Aorta (tissue), 5 donors: Measurements from ENCODE around the gene FAM24A. TPM values are rescaled to one million over a fixed set of nuclear protein-coding genes. Genes with fewer than 3 reads are reported as not detected.

ENCODE experiments used
- ATAC-seq: fragments of 200-7000 bp; cut with Tn5 transposase; one replicate; pipeline ENCODE4 v1.9.1; 2022; ENCODE audit warnings: moderate library complexity; ENCODE audit not compliant: low FRiP score
- DNase-seq, 2 donors: peaks; one replicate each; pipeline ENCODE4 v3.0.0-alpha.2; 2020
- H3K27ac ChIP-seq, 2 donors: one replicate each; pipeline ENCODE4 v1.5.1; 2013; ENCODE audit warnings: low read length in 2 of 2, mild to moderate bottlenecking in 2 of 2, moderate library complexity in 2 of 2, control low read depth in 1 of 2, inconsistent platforms in 1 of 2, low read depth in 1 of 2
- H3K27me3 ChIP-seq, 2 donors: one replicate each; pipeline ENCODE4 v1.6.1; 2013; ENCODE audit warnings: control low read depth in 1 of 2, low read length in 1 of 2, mild to moderate bottlenecking in 1 of 2, moderate library complexity in 1 of 2; ENCODE audit not compliant: insufficient read depth in 2 of 2, control insufficient read depth in 1 of 2
- H3K36me3 ChIP-seq, 2 donors: one replicate each; pipeline ENCODE4 v1.6.1; 2013; ENCODE audit warnings: control low read depth in 1 of 2, low read length in 1 of 2, mild to moderate bottlenecking in 1 of 2; ENCODE audit not compliant: insufficient read depth in 2 of 2, control insufficient read depth in 1 of 2
- H3K4me1 ChIP-seq, 2 donors: one replicate each; pipeline ENCODE4 v1.6.1; 2013; ENCODE audit warnings: low read length in 2 of 2, control low read depth in 1 of 2, mild to moderate bottlenecking in 1 of 2, moderate library complexity in 1 of 2; ENCODE audit not compliant: insufficient read depth in 2 of 2, control insufficient read depth in 1 of 2
- H3K4me3 ChIP-seq, 2 donors: one replicate each; pipeline ENCODE4 v1.5.1; 2013; ENCODE audit warnings: low read length in 2 of 2, control low read depth in 1 of 2, mild to moderate bottlenecking in 1 of 2
- H3K9me3 ChIP-seq: one replicate; pipeline ENCODE4 v1.6.1; 2013; ENCODE audit warnings: mild to moderate bottlenecking, low read length; ENCODE audit not compliant: control insufficient read depth
- WGBS, 2 donors: extraction: QIAGEN DNeasy Blood & Tissue Kit; methylation state at CpG; one replicate each; pipeline ENCODE4 v1.1.7; 2013; 5-methylcytosine and 5-hydroxymethylcytosine counted together
- intact Hi-C, 2 donors: fragments of 100-400 bp; cut with DNase I; formaldehyde crosslinking; loops; one replicate each; pipeline versions ENCODE4 v1.14.2 to v1.15.0; 2022
- polyA plus RNA-seq, 2 donors: library from polyadenylated mRNA; stranded (reverse); fragments of 200-250 nt; gene quantifications; one replicate each; pipeline ENCODE4 v1.2.3, GENCODE V29; 2013
- total RNA-seq, 2 donors: library from RNA; stranded (reverse); fragmentation: NEBNext Ultra II Directional; extraction: Animal tissue kit (Norgen Biotek cat#: 25700); gene quantifications; one replicate each; pipeline ENCODE4 v1.2.1, GENCODE V29; 2021
- donor health status: healthy with polysubstance abuse.
- donor health status: Bipolar disorder and iron deficiency.
- donor health status: DM: no; HTN: no; CAD: no.
- donor health status: DM: no; HTN: no; CAD: no.
- donor health status: DM: yes; HTN: yes; CAD: no.

Gene FAM24A
- total and polyA plus RNA-seq, 4 donors, result not detected

GRCh38 chr10:122953902-122954730 lies 43.7 kb downstream of the FAM24A start, which contains the start of gene C10orf88:
C10orf88 (minus strand) TSS chr10:122954227; CDS start chr10:122954178, 49 bp downstream.
- Histone ChIP-seq H3K27ac (peak within 1 kb of the TSS in 1 of 2 donors; percentile 9), H3K9me3 (no peaks in the 10 kb centered on the region), H3K27me3 (no peaks in the 10 kb centered on the region), H3K4me1 (no peaks in the 10 kb centered on the region), H3K36me3 (no peaks in the 10 kb centered on the region), H3K4me3 (peak within 1 kb of the TSS; percentile 73 to 77)
- ATAC-seq (peak; percentile 99), DNase-seq (peak; percentile 99)
- intact Hi-C loops, result loop anchor here in 1 of 2 donors (5.0 kb wide), 1 partner anchor 198 kb away; the partner anchor contains the start of gene BUB3
- 3 to 4% methylated on average over 75 to 77 of the region's 77 CpGs for WGBS, 2 donors

- Histone ChIP-seq H3K4me1 (no peaks in the 10 kb centered on the region), H3K9me3 (no peaks in the 10 kb centered on the region), H3K4me3 (no peak overlapping the region), H3K27ac (no peak overlapping the region), H3K36me3 (no peaks in the 10 kb centered on the region), H3K27me3 (no peaks in the 10 kb centered on the region)
- WGBS, 2 donors, result 63 to 64% methylated on average over 13 of the region's 13 CpGs
- DNase-seq (no peak), ATAC-seq (no peak)
- intact Hi-C loops, result loop anchor here in 1 of 2 donors (5.0 kb wide), 1 partner anchor 198 kb away; the partner anchor contains the start of gene BUB3
Measured at GRCh38 chr10:122954731-122955050, 44.3 kb downstream of the FAM24A start.

GRCh38 chr10:122955892-122956291 lies 45.5 kb downstream of the FAM24A start:
- Histone ChIP-seq H3K36me3 (no peaks in the 10 kb centered on the region), H3K4me1 (no peaks in the 10 kb centered on the region), H3K27me3 (no peaks in the 10 kb centered on the region), H3K9me3 (peaks cover under 1% of the 10 kb centered on the region), H3K27ac (no peak overlapping the region), H3K4me3 (no peak overlapping the region)
- 89 to 96% methylated on average over 1 of the region's 1 CpG for WGBS, 2 donors
- ATAC-seq, result no peak
- intact Hi-C loops, result no loop called here
- no peak for DNase-seq

- Histone ChIP-seq H3K9me3 (peaks cover 4% of the 10 kb centered on the region), H3K27ac (no peak overlapping the region), H3K4me3 (no peak overlapping the region), H3K36me3 (no peaks in the 10 kb centered on the region), H3K27me3 (no peaks in the 10 kb centered on the region), H3K4me1 (no peaks in the 10 kb centered on the region)
- 74 to 76% methylated on average over 5 of the region's 5 CpGs for WGBS, 2 donors
- no peak for DNase-seq
- intact Hi-C loops, result no loop called here
- ATAC-seq, result no peak
Measured at GRCh38 chr10:122957474-122957873, 47.1 kb downstream of the FAM24A start.

- Histone ChIP-seq H3K36me3 (no peaks in the 10 kb centered on the region), H3K4me1 (no peaks in the 10 kb centered on the region), H3K27me3 (no peaks in the 10 kb centered on the region), H3K4me3 (no peak overlapping the region), H3K27ac (no peak overlapping the region), H3K9me3 (peaks cover 5% of the 10 kb centered on the region)
- DNase-seq (no peak), ATAC-seq (no peak)
- WGBS, 2 donors, result 72 to 79% methylated on average over 3 of the region's 3 CpGs
- intact Hi-C loops, result no loop called here
Measured at GRCh38 chr10:122962405-122962804, 52.0 kb downstream of the FAM24A start.

Other genes starting within 250 kb of the FAM24A start
- gene C10orf120, start 210.8 kb upstream of the FAM24A start, total RNA-seq, result not detected
- gene C10orf120, start 210.8 kb upstream of the FAM24A start, polyA plus RNA-seq, result not detected
- 1 to 10 TPM in 1 of 2 donors, under 1 TPM in 1; 0.58 to 1.1 TPM for gene CUZD1, start 64.8 kb upstream of the FAM24A start, total RNA-seq
- gene CUZD1, start 64.8 kb upstream of the FAM24A start, polyA plus RNA-seq, result 1 to 10 TPM; 1.5 to 3.3 TPM
- 1 to 10 TPM; 1.2 to 3.9 TPM for gene FAM24B, start 31.0 kb upstream of the FAM24A start, total RNA-seq
- 1 to 10 TPM; 1.1 to 2.1 TPM for gene FAM24B, start 31.0 kb upstream of the FAM24A start, polyA plus RNA-seq
- gene C10orf88, start 43.6 kb downstream of the FAM24A start, total RNA-seq, result 10 to 100 TPM in 1 of 2 donors, 1 to 10 TPM in 1; 9.7 to 11.7 TPM
- 1 to 10 TPM; 3.6 to 6.1 TPM for gene C10orf88, start 43.6 kb downstream of the FAM24A start, polyA plus RNA-seq
- gene PSTK, start 69.8 kb downstream of the FAM24A start, total RNA-seq, result 1 to 10 TPM; 1.6 to 2.0 TPM
- 1 to 10 TPM in 1 of 2 donors, under 1 TPM in 1; 0.88 to 3.8 TPM for gene PSTK, start 69.8 kb downstream of the FAM24A start, polyA plus RNA-seq
- 10 to 100 TPM; 17.8 to 21.5 TPM for gene IKZF5, start 98.2 kb downstream of the FAM24A start, total RNA-seq
- 10 to 100 TPM in 1 of 2 donors, 1 to 10 TPM in 1; 6.9 to 10.4 TPM for gene IKZF5, start 98.2 kb downstream of the FAM24A start, polyA plus RNA-seq
- gene ACADSB, start 98.4 kb downstream of the FAM24A start, total RNA-seq, result 10 to 100 TPM; 17.9 to 25.5 TPM
- 10 to 100 TPM in 1 of 2 donors, 1 to 10 TPM in 1; 7.6 to 10.1 TPM for gene ACADSB, start 98.4 kb downstream of the FAM24A start, polyA plus RNA-seq
- gene HMX3, start 225.4 kb downstream of the FAM24A start, total RNA-seq, result not detected
- gene HMX3, start 225.4 kb downstream of the FAM24A start, polyA plus RNA-seq, result not detected
- not detected for gene HMX2, start 237.5 kb downstream of the FAM24A start, total RNA-seq
- not detected for gene HMX2, start 237.5 kb downstream of the FAM24A start, polyA plus RNA-seq
- 10 to 100 TPM; 42.9 to 61.4 TPM for gene BUB3, start 243.8 kb downstream of the FAM24A start, total RNA-seq
- gene BUB3, start 243.8 kb downstream of the FAM24A start, polyA plus RNA-seq, result 10 to 100 TPM; 40.6 to 54.0 TPM